Brain pericyte (primary cell): ENCODE measurements around the gene KRT1.

Experiments used
- DNase-seq: peaks from one replicate; pipeline ENCODE4 v3.0.0-alpha.2; 2012; ENCODE audit warnings: low read depth, low spot score

Gene KRT1

GRCh38 chr12:52698651-52699340 is 18.6 kb upstream of the KRT1 start:
- DNase-seq: no peak

DNA sequence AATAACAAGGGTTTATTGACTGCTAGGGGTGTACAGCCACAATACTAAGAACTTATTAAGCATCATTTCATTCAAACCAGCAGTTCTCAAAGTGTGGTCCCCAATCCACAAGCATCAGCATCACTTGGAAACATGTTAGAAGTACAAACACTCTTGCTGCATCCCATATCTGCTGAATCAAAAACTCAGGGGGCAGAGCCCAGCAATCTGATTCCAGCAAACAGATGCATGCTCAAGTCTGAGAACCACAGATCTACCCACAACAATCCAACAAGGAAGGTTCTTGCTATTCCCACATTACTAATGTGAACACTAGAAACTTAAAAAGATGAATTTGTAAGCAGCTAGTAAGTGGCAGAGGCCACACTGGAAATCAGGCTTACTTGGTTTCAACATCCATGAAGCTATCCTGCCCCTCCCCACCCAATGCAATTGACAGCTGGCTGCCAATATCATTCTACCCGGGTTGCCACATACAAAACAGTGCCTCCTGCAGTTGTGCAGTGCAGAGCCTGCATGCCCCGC is 16.9 kb upstream of the KRT1 start:
- no peak for DNase-seq

GRCh38 chr12:52696588-52696987 is 16.4 kb upstream of the KRT1 start:
- no peak for DNase-seq

DNA sequence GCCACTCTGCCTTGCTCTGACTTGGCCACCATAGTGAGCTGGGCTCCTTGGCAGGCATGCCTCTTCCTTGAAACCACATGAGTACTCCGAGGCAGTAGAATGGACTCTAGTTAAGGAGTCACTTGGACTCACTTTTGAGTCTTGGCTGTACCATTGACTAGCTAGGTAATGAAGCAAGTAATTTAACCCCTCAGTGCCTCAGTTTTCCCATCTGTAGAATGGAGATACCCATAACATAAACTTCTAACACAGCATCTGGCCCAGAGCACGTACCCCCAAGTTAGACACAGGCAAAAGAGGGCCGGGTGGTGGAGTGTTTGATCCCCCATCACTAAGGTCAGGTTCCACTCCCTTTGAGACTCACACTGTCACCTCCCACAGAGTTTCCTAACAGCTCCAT is 14.8 kb upstream of the KRT1 start:
- no peak for DNase-seq

- no peak for DNase-seq
Observed at GRCh38 chr12:52694151-52694550, 13.9 kb upstream of the KRT1 start.

- no peak for DNase-seq
Observed at GRCh38 chr12:52693261-52693660, 13.1 kb upstream of the KRT1 start.

- no peak for DNase-seq
Observed at GRCh38 chr12:52692254-52692653, 12.0 kb upstream of the KRT1 start.

GRCh38 chr12:52691841-52692150 is 11.6 kb upstream of the KRT1 start:
- no peak for DNase-seq

DNA sequence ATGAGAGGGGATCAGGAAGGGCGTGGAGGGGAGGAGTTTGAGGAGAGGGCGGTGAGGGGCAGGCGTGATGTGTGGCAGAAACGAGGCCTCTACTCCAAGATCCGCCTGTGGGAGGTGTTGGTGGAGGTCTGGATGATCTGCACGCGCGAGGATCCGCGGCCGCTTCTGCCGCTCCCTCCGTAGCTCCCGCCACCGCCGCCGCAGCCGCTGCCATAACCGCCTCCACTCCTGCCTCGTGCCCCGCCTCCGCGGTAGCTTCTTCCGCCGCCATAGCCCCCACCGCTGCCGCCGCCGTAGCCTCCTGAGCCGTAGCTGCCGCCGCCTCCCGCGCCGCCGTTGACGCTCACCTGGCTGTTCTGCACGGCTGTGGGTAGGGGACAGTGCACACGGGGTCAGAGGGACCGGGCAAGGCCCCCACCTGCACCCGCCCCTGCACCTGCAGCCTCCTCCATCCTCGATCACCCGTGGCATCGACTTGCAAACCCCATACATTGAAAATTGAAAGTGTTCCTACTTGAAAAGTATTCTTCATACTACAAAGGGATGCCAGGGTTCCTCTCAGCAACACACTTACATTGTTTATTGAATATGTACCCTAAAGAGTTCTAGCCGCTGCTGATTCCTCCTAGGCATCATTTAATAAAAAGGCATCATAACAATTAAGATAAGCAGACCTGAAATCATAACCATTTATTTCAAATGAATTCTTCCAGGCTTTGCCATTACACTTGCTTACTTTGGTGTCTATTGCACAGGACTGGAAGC is 11.1 kb upstream of the KRT1 start:
- no peak for DNase-seq

DNA sequence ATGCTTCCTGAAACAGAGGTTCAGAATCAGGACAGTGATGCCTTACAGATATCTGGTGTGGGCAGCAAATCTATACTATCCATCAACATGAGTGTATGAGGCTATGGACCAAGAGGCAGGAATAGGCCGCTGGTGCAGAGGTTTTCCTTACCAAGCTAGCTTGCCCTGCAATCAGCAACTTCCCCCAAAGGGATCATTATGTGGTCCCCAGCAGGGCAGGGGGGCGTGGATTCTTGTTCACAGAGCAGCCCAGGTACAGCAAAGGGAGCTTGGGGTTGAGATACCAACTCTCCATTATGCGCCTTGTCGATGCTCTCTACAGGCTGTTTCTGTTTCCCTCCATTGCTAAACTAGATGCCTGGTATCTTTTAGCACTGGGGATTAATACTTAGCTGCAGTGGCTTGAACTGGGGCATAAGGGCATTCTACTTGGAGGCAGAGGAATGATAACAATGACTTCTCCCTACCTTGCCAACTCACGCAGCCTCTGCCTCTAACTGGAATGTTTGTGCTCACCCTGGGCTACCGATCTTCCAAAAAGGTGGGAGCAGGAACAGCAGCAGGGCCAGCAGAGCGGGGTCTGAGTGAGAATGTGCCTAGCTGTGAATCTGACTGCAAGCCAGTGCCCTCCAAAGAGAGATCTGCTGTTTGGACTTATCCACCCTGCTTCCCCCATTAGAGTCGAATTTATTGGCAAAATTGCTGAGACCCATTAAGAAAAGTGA is 10.3 kb upstream of the KRT1 start:
- DNase-seq: no peak

GRCh38 chr12:52689936-52690335 is 9.7 kb upstream of the KRT1 start:
- DNase-seq: no peak

DNA sequence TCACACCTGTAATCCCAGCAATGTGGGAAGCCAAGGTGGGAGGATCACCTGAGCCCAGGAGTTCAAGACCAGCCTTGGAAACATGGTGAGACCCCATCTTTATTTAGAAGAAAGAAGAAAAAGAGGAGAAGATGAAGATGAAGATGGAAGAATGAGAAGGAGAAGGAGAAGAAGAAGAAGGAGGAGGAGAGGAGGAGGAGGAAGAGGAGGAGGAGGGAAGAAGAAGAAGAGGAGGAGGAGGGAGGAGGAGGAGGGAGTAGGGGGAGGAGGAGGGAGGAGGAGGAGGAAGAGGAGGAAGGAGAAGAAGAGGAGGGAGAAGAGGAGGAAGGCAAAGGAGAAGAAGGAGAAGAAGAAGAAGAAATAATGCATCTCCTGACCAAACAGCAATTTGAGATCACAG is 9.0 kb upstream of the KRT1 start:
- no peak for DNase-seq

DNA sequence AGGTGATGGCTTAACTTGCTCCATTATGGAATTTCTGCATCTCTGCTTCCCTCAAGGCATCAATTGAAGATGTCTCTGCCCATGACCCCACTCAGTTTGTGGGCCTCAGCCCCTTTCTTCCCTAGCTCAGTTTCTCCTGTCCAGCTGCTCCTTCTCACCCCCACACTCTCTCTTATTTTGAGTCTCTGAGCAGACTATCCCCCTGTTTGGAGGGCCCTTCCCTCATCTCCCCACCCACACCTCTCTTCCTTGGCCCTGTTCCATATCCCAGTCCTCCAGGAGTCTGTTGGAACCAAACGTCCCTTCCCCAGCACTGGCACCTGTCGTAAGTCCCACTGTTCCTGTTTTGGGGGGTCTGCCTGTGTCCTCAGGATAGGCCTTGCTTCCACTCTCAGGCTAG is 8.3 kb upstream of the KRT1 start:
- no peak for DNase-seq

- DNase-seq: no peak
Observed at GRCh38 chr12:52687497-52688385, 7.5 kb upstream of the KRT1 start.

DNA sequence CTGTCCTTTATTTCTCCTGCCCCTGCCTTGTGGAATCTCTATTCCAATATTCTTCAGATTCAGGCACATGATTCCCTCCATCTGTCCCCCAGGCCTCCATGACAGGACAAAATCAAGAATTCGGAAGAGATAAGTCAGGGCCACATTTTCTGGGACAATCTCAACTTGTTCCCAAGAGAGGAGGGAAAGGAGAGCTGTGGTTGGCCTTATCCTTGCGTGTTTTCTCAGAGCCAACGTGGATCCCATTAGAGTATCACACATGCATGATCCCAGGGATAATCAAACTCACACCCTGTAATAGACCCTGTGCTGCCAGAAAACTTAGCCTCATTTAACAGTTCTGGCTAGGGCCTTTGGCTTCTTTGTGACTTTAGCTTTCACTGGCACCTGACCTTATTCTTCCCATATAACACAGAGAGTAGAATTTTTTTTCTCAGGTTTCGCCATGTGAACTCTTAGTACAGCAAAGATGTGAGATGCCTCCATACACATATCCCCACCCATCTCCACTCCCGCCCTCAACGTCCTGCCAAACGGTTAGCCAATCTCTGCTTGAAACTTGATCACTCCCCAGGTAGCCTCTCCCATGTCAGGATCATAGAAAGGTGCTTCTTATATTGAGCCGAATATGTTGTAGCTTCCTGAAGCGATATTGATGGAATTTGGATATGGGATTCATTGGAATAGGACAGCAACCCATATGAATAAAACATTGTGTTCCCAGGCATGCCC is 6.7 kb upstream of the KRT1 start:
- DNase-seq: no peak

- DNase-seq: no peak
Observed at GRCh38 chr12:52686063-52686462, 5.9 kb upstream of the KRT1 start.

DNA sequence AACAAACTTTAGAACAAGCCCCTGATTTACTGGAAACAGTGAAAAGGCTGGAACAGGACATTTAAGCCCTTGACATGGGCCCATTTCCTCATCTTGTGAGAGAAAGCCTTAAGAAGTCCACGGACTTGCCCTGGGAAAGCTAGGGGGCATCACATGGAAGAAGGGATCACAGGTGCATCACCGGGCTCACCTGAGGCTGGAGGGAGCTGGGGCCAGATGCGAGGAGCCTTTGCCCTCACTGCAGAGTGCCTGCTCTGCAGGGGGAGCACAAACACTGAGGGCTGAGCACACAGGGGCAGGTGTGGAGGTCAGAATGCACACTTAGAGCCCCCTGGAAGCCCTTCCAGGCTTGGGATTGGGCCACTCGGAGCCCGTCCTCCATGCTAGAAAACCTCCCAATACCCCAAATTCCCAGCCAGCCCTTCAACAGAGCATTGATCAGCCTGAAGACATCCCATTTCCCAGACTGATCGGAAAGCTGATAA is 5.2 kb upstream of the KRT1 start:
- DNase-seq: no peak

DNA sequence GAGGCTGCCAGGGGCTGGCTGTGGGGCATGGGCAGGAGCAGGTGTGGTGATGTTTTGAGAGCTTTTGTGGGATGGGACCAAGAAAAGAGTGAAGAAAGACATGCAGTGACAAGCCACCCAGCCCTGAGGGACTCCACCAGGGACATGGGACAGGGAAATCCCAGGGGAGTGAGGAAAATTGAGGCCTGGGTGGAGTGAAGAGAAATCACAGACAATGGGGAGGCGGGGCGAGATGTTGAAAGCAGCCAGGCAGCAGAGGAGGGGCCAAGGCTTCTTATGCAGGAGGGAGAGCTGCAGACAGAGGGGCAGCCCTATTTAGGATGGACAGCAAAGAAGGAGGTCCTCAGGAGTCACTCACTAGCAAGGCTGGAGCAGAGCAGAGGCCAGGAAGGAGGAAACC is 4.2 kb upstream of the KRT1 start:
- DNase-seq: no peak

DNA sequence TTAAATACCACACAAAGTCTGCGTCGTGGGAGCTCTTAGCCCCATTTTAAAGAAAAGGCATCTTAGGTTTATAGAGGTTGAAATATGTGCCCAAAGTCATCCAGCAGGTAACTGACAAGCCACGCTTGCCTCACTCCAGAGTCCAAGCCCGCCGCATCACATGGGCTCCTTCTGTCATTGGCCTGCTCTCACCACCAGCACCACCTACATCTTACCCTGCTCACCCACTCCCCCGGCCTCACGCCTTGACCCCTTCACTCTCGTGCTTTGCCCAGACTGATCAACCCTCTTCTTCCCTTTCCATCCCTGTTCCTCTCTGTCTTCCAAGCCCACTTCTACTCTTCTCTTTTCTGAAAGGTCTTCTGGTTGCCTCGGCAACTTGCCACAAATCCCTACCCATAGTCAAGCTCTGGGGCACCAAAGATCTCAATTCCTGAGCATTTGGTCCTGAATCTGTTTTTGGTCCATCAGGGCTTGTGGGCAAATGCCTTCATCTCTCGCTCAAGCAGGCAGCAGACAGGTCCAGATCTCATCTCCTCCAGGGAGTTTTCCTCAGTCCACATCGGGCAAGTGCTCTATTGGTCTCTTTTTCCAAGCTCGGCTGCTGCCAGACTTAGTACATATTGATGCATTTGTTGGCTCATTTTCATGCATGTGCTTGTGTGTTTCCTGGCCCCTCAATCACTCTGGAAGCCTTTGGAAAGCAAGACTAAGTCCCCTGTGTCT is 3.5 kb upstream of the KRT1 start:
- no peak for DNase-seq

DNA sequence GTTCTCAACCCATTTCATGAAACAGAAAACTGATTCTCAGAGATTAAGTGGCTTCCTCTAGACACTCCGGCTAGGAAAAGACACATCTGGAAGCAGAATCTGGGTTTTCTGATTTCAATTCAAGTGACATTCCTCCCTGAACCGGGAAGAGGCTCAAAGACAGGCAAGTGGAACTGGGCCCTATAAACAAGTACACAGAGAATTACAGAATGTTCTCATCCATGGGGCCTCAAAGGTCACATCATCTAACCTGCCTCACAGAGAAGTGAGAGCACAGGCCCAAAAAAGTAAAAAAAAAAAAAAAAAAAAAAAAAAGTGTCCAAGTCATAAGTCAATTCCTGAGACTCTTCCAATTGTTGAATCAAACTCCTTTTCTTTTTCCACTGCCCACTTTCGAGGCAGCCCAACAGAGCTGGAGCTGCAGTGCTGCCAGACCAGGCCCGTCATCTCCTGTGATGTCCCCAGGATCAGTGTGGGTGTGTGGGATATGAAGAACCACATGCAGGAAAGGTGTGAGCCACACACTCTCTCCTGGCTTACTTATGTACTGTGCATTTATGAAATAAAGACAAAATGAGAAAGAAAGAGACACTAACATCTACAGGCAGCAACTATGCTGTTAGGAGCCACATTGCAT is 2.8 kb upstream of the KRT1 start:
- no peak for DNase-seq
